NB4 (cell line): ENCODE data around the gene CRACDL.

Experiments
- DNase-seq: peaks from one replicate; pipeline ENCODE4 v3.0.0; 2010; ENCODE audit warnings: low read depth
- H3K4me3 ChIP-seq: one replicate; pipeline ENCODE4 v1.5.1; 2011; ENCODE audit warnings: mild to moderate bottlenecking, low read depth, low read length, moderate library complexity
- CTCF ChIP-seq: IDR thresholded peaks from one replicate; pipeline ENCODE4 v1.5.1; 2012; ENCODE audit warnings: low read depth, low read length
- MAX ChIP-seq: IDR thresholded peaks from 2 replicates; pipeline ENCODE4 v1.6.1; 2011; ENCODE audit warnings: low read depth, low read length
- MYC ChIP-seq: IDR thresholded peaks from 2 replicates; pipeline ENCODE4 v1.6.1; 2011; ENCODE audit warnings: low read depth, low read length
- POLR2A ChIP-seq: IDR thresholded peaks from 2 replicates; pipeline ENCODE4 v1.6.1; 2011; ENCODE audit warnings: mild to moderate bottlenecking; ENCODE audit not compliant: insufficient read length; ENCODE audit errors: extremely low read depth

The CRACDL gene

GRCh38 chr2:98891591-98891990 lies 44.4 kb downstream of the CRACDL start:
- TF ChIP-seq MAX: no peak
- no peak for TF ChIP-seq POLR2A
- TF ChIP-seq CTCF: no peak
- TF ChIP-seq MYC: no peak
- peak; percentile 36 for DNase-seq
- H3K4me3 ChIP-seq: no peak overlapping the region

GRCh38 chr2:98886066-98886554 lies 49.9 kb downstream of the CRACDL start:
- no peak for DNase-seq
- TF ChIP-seq POLR2A: no peak
- TF ChIP-seq MAX: no peak
- TF ChIP-seq CTCF: no peak
- no peak for TF ChIP-seq MYC
- H3K4me3 ChIP-seq: no peak overlapping the region

GRCh38 chr2:98884658-98885057 lies 51.4 kb downstream of the CRACDL start:
- H3K4me3 ChIP-seq: no peak overlapping the region
- DNase-seq: no peak
- TF ChIP-seq CTCF: no peak

- TF ChIP-seq POLR2A: no peak
- TF ChIP-seq MAX: no peak
- TF ChIP-seq MYC: no peak
- TF ChIP-seq CTCF: no peak
- no peak overlapping the region for H3K4me3 ChIP-seq
- no peak for DNase-seq
Measured at GRCh38 chr2:98883780-98884211, 52.2 kb downstream of the CRACDL start.

GRCh38 chr2:98882971-98883779 lies 52.9 kb downstream of the CRACDL start:
- no peak for DNase-seq
- TF ChIP-seq MYC (no peak), MAX (no peak), POLR2A (no peak), CTCF (no peak)

GRCh38 chr2:98882368-98882767 lies 53.7 kb downstream of the CRACDL start:
- no peak for DNase-seq
- H3K4me3 ChIP-seq: no peak overlapping the region
- no peak for TF ChIP-seq MYC
- no peak for TF ChIP-seq CTCF
- TF ChIP-seq MAX: no peak
- TF ChIP-seq POLR2A: no peak

More at GRCh38 chr2:98882971-98883779, 52.9 kb downstream of the CRACDL start:
- no peak overlapping the region for H3K4me3 ChIP-seq
